MM.1S (cell line): ENCODE results near the gene SCAMP3.
"Not testable (repeated sequence)": the region's sequence is repeated elsewhere in the genome, so short reads cannot be mapped to it uniquely, and the experiment has no call there.

Experiments used
- DNase-seq: peaks from one replicate; pipeline ENCODE4 v3.0.0-alpha.2; 2015
- H2AFZ ChIP-seq: fragments of 300-600 bp; sonication (generic); 2 replicates; pipeline ENCODE4 v1.6.0; 2016; ENCODE audit warnings: antibody characterized with exemption, low read length
- H3F3A ChIP-seq: fragments of 300-600 bp; sonication (generic); 2 replicates; pipeline ENCODE4 v1.6.1; 2016; ENCODE audit warnings: mild to moderate bottlenecking, antibody characterized with exemption, low read length, moderate library complexity, mixed read lengths; ENCODE audit not compliant: insufficient read depth
- H3K27ac ChIP-seq: fragments of 300-600 bp; sonication (generic); 2 replicates; pipeline ENCODE4 v1.5.1; 2016; ENCODE audit warnings: mild to moderate bottlenecking, low read length
- H3K27me3 ChIP-seq: fragments of 300-600 bp; sonication (generic); replicated peaks from 2 replicates; pipeline ENCODE4 v1.6.0; 2016; ENCODE audit warnings: low read length; ENCODE audit not compliant: insufficient read depth
- H3K36me3 ChIP-seq: fragments of 300-600 bp; sonication (generic); replicated peaks from 2 replicates; pipeline ENCODE4 v1.6.1; 2016; ENCODE audit warnings: mild to moderate bottlenecking, low read length, mixed read lengths; ENCODE audit not compliant: insufficient read depth
- H3K4me1 ChIP-seq: fragments of 300-600 bp; sonication (generic); 2 replicates; pipeline ENCODE4 v1.6.1; 2016; ENCODE audit warnings: low read length, mixed read lengths
- H3K4me2 ChIP-seq: fragments of 300-600 bp; sonication (generic); 2 replicates; pipeline ENCODE4 v1.6.0; 2016; ENCODE audit warnings: low read depth, low read length
- H3K4me3 ChIP-seq: fragments of 300-600 bp; sonication (generic); 2 replicates; pipeline ENCODE4 v1.5.1; 2016; ENCODE audit warnings: low read length, mixed read lengths
- H3K79me2 ChIP-seq: fragments of 300-600 bp; sonication (generic); 2 replicates; pipeline ENCODE4 v1.6.1; 2016; ENCODE audit warnings: mixed run types, low read length, mixed read lengths
- H3K9ac ChIP-seq: fragments of 300-600 bp; sonication (generic); 2 replicates; pipeline ENCODE4 v1.6.1; 2016; ENCODE audit warnings: low read length, mixed read lengths
- H3K9me2 ChIP-seq: fragments of 300-600 bp; sonication (generic); replicated peaks from 2 replicates; pipeline ENCODE4 v1.6.1; 2016; ENCODE audit warnings: mild to moderate bottlenecking, low read length, mixed read lengths; ENCODE audit not compliant: insufficient read depth
- H3K9me3 ChIP-seq: fragments of 300-600 bp; sonication (generic); replicated peaks from 2 replicates; pipeline ENCODE4 v1.6.1; 2016; ENCODE audit warnings: mild to moderate bottlenecking, low read length, mixed read lengths; ENCODE audit not compliant: insufficient read depth
- H4K20me1 ChIP-seq: fragments of 300-600 bp; sonication (generic); 2 replicates; pipeline ENCODE4 v1.6.1; 2016; ENCODE audit warnings: mild to moderate bottlenecking, low read length, moderate library complexity, mixed read lengths; ENCODE audit not compliant: insufficient read depth
- CTCF ChIP-seq: fragments of 300-600 bp; sonication (generic); IDR thresholded peaks from 2 replicates; pipeline ENCODE4 v1.5.1; 2016; ENCODE audit warnings: antibody characterized with exemption, low read length, mixed read lengths
- EZH2 ChIP-seq: fragments of 300-600 bp; sonication (generic); optimal IDR thresholded peaks from 2 replicates; pipeline ENCODE3; 2017; ENCODE audit warnings: low read depth, mild to moderate bottlenecking, antibody characterized with exemption, low read length, mixed read lengths
- EZH2phosphoT487 ChIP-seq: fragments of 300-600 bp; sonication (generic); IDR thresholded peaks from 2 replicates; pipeline ENCODE4 v1.6.1; 2018; ENCODE audit warnings: antibody characterized with exemption, low read length

Gene SCAMP3

DNA sequence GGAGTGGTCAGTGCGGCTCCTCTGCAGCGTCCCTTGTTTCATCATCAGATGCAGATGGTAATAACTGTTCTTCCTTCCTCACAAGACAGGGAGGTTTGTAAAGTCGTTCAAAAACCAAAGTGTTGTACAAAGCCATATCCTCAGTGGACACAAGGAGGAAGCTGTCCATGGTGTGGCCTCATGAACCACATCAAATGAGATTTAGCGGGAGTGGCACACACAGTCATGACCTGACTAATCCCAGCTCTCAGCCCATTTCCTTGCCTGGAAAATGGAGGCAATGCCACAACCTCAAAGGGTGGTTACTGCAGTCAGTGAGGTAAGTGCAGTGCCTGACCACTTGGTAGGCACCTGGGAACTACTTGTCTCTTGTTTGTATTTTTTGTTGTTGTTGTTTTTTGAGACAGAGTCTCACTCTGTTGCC lies 20.3 kb downstream of the SCAMP3 start:
- TF ChIP-seq CTCF (no peak), EZH2phosphoT487 (no peak), EZH2 (no peak)
- H3K4me2 ChIP-seq, result peak overlapping the region; percentile 37
- H2AFZ ChIP-seq, result peak overlapping the region; percentile 68
- H3K4me3 ChIP-seq, result no peak overlapping the region
- no peak overlapping the region for H3K27ac ChIP-seq
- H3K9me3 ChIP-seq, result no peaks in the 10 kb centered on the region
- H3F3A ChIP-seq, result peaks cover 14% of the 10 kb centered on the region
- no peaks in the 10 kb centered on the region for H3K36me3 ChIP-seq
- peaks cover 13% of the 10 kb centered on the region for H3K4me1 ChIP-seq
- no peak overlapping the region for H3K9ac ChIP-seq
- no peak for DNase-seq
- no peaks in the 10 kb centered on the region for H3K9me2 ChIP-seq
- 0 out of 2 replicates have a peak, but pooled peaks cover 6% of the 10 kb centered on the region for H3K79me2 ChIP-seq
- no peaks in the 10 kb centered on the region for H4K20me1 ChIP-seq
- H3K27me3 ChIP-seq, result no peaks in the 10 kb centered on the region

GRCh38 chr1:155241069-155241679 lies 21.0 kb downstream of the SCAMP3 start:
- H3K4me1 ChIP-seq, result peaks cover 13% of the 10 kb centered on the region
- TF ChIP-seq EZH2 (no peak), CTCF (no peak)
- peak overlapping the region; percentile 58 for H3K4me3 ChIP-seq
- H3K9me2 ChIP-seq, result no peaks in the 10 kb centered on the region
- no peaks in the 10 kb centered on the region for H3K27me3 ChIP-seq
- no peaks in the 10 kb centered on the region for H3K36me3 ChIP-seq
- H3K79me2 ChIP-seq, result 0 out of 2 replicates have a peak, but pooled peaks cover 6% of the 10 kb centered on the region
- peak overlapping the region; percentile 30; the same call in 1 of the 2 replicates for H3K9ac ChIP-seq
- no peaks in the 10 kb centered on the region for H4K20me1 ChIP-seq
- H2AFZ ChIP-seq, result peak overlapping the region; percentile 68
- peak; percentile 89 for DNase-seq
- H3K9me3 ChIP-seq, result no peaks in the 10 kb centered on the region
- peak overlapping the region; percentile 37 for H3K4me2 ChIP-seq
- no peak overlapping the region for H3K27ac ChIP-seq
- peaks cover 14% of the 10 kb centered on the region for H3F3A ChIP-seq

DNA sequence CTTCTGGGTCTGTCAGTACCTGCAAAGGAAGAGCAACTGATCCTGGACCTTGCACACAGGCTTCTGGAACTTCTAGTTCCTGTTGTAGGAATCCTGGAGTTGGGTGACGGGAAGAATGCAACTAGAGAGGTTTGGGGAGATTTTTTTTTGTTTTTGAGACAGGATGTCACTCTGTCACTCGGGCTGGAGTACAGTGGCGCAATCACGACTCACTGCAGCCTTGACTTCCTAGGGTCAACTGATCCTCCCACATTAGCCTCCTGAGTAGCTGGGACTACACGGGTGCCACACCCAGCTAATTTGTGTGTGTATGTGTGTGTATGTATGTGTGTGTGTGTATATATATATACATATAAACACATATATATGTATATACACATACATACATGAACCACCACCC lies 25.7 kb downstream of the SCAMP3 start:
- Histone ChIP-seq H3K9me2 (no peaks in the 10 kb centered on the region), H3K27ac (no peak overlapping the region), H2AFZ (no peak overlapping the region), H3K36me3 (no peaks in the 10 kb centered on the region), H3K4me1 (peaks cover 3% of the 10 kb centered on the region; the same call in 1 of the 2 replicates), H3F3A (no peaks in the 10 kb centered on the region), H3K4me3 (no peak overlapping the region), H4K20me1 (no peaks in the 10 kb centered on the region), H3K4me2 (no peak overlapping the region), H3K79me2 (0 out of 2 replicates have a peak, but pooled peaks cover 6% of the 10 kb centered on the region), H3K27me3 (no peaks in the 10 kb centered on the region), H3K9me3 (no peaks in the 10 kb centered on the region), H3K9ac (no peak overlapping the region)
- no peak for DNase-seq
- TF ChIP-seq EZH2phosphoT487 (no peak), CTCF (no peak), EZH2 (no peak)

DNA sequence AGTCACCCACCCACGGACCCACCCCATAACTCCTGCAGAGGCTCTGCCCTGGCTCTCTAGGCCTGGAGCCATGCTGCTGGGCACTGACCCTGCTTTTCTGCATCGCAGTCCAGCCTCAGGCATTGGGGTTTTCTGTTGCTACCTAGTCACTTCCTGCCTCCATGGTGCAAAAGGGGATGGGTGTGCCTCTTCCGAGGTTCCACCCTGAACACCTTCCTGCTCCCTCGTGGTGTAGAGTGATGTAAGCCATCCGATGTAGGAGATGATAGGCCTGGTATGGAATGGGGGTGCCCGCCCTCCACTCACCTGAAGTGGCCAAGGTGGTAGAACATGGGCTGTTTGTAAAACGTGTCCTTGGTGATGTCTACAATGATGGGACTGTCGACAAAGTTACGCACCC lies 26.8 kb downstream of the SCAMP3 start:
- DNase-seq, H3K9ac ChIP-seq, H3F3A ChIP-seq, H3K27me3 ChIP-seq, H3K79me2 ChIP-seq, H3K4me3 ChIP-seq, H3K4me1 ChIP-seq, H3K4me2 ChIP-seq, H2AFZ ChIP-seq, H3K27ac ChIP-seq, H3K9me3 ChIP-seq, H3K9me2 ChIP-seq, H4K20me1 ChIP-seq, H3K36me3 ChIP-seq: not testable (repeated sequence)

GRCh38 chr1:155233502-155233901 lies 28.7 kb downstream of the SCAMP3 start:
- not testable (repeated sequence) for H3K4me3 ChIP-seq, H3K27me3 ChIP-seq

More at GRCh38 chr1:155233502-155233901, 28.7 kb downstream of the SCAMP3 start:
- not testable (repeated sequence) for H3K4me2 ChIP-seq, H3K9me2 ChIP-seq, H3K4me1 ChIP-seq, H3F3A ChIP-seq, H3K27ac ChIP-seq, DNase-seq, H3K79me2 ChIP-seq, H4K20me1 ChIP-seq, H3K9ac ChIP-seq, H2AFZ ChIP-seq, H3K36me3 ChIP-seq, H3K9me3 ChIP-seq
